Adrenal gland (tissue), 5 donors: ENCODE results near the gene KLHL3.

Source experiments
- CTCF ChIP-seq, 6 experiments: fragments of 450-650 bp in 4 of 6; fragments of 200-600 bp in 2 of 6; sonication (generic) in 1 of 6; IDR thresholded peaks; 1 replicate in 5 of 6; 2 replicates in 1 of 6; pipeline versions ENCODE4 v1.5.1 to v1.8.0; 2016 to 2021; ENCODE audit warnings: antibody characterized with exemption in 6 of 6, mild to moderate bottlenecking in 2 of 6, moderate library complexity in 1 of 6
- POLR2A ChIP-seq, 2 donors: fragments of 450-650 bp; IDR thresholded peaks; one replicate each; pipeline ENCODE4 v1.6.1; 2017; ENCODE audit warnings: antibody characterized with exemption in 2 of 2, mild to moderate bottlenecking in 2 of 2, moderate library complexity in 1 of 2
- donor health status: DM: no; HTN: no; CAD: no.

- TF ChIP-seq CTCF (IDR thresholded peaks at IDR 0.05) (no peak), POLR2A (IDR thresholded peaks at IDR 0.05) (no peak)
These were observed 63.0 kb downstream of the KLHL3 start for GRCh38 chr5:137672881-137673280.
